HG03095 (cell line): ENCODE data around the gene NADK2.
A peak's percentile ranks its signal among the peaks of the same experiment; 100 is the strongest.

Experiments
- ATAC-seq: cut with Tn5 transposase; IDR thresholded peaks from one replicate; pipeline ENCODE4 v1.9.1; 2021; ENCODE audit warnings: moderate library complexity; ENCODE audit not compliant: unreplicated experiment

NADK2 gene

DNA sequence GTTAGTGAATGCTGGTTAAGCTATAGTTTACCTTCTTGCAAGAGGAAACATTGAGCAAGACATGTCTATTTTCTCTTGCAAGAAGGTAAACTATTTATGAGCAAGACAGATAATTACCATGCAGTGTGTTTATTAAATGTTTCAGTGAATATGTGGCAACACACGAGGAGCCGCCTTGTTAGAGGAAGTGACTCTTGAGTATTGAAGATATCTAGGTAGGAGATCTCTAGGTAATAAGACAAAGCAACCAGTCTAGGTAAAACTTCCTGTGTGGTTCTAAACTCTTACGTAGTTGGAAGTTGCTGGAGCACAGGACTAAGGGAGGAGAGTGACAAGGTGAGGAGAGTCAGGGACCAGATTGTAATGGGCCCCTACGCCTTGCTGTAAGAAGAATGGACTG is 73.0 kb downstream of the NADK2 start:
- ATAC-seq = no peak

DNA sequence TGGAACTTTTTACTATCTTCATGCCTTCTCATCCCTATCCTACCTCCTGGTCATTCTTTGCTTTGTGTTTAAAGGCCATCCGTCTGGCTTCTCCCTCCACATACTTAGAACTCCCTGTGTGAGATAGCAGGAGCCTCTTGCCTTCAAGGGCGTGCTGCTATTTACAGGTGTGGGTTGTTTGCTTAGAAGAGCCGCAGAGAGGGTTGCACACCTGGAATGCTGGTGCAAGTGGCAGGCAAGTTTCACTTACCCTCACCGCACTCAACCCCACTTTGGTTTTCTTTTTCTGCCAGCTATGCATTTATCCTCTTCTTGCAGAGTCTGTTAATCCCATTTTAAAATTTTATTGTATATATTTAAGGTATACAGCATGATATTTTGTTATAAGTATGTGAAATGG is 77.3 kb downstream of the NADK2 start:
- no peak for ATAC-seq

DNA sequence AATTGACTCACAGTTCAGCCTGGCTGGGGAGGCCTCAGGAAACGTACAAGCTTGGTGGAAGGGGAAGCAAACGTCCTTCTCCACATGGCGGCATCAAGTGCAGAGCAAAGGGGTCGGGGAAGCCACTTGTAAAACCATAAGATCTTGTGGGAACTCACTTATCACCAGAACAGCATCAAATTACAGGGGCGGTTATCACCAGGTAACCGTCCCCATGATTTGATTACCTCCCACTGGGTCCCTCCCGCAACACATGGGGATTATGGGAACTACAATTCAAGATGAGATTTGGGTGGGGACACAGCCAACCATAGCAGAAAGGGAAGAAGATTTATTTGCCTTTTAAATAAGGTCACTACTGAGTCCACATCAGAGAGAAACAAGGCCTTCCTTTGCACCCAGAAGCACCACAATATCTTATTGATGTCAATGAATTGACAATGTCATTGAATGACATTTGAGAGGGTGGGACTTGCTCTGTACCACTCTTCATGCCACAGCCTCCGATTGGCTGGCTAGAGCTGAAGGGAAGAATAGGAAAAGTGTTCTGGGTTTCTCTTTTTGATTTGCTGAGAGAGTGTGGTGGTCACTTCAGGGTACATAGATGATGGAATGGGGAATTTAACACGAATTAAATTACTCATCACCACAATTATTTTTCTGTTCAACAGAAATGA is 78.8 kb downstream of the NADK2 start:
- ATAC-seq = no peak

- no peak for ATAC-seq
Observed at GRCh38 chr5:36161361-36161760, 80.4 kb downstream of the NADK2 start.

- no peak for ATAC-seq
Observed at GRCh38 chr5:36160617-36161016, 81.1 kb downstream of the NADK2 start.

DNA sequence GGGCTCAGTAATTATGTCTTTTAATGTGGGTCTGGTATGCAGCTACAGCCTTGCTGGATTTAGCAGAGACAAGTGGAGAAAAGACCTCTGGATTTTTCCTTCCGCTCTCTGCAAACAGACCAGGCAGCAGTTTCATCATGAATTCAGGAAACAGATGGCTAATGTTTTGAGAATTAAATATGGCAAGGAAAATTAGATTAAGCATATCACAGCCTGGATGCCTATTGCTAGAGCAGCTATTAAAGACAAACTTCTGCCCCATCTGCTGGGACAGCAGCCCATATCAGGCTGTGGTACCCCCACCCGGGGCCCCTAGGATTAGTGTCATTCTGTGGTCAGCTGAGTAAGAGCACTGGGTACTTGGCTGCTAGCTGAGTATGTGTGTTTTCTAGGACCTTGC is 83.6 kb downstream of the NADK2 start:
- no peak for ATAC-seq

- no peak for ATAC-seq
Observed at GRCh38 chr5:36156619-36157018, 85.1 kb downstream of the NADK2 start.

DNA sequence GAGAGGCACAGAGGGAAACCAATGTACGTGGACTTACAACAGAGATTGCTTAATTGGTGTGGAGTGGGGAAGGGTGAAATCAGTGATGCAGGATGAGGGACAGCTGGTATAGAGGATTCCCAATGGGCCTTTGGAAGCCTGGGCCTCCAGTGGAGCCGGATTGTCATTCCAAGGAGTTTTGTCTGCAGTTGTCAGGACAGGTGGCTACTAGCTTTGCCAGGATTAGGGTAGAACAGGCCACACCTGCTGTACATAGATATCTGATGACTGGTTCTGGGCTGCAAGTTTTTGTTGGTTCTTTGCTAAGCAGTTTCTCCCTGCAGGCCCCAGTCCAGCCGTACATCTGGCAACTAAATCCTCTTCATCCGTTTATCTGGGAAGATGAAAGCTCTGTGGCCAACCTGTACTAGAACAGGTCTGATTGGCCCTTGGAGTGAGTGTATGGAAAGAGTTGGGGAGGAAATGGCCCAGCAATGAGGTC is 85.6 kb downstream of the NADK2 start:
- ATAC-seq = no peak

GRCh38 chr5:36155291-36155690 is 86.4 kb downstream of the NADK2 start:
- ATAC-seq = no peak

DNA sequence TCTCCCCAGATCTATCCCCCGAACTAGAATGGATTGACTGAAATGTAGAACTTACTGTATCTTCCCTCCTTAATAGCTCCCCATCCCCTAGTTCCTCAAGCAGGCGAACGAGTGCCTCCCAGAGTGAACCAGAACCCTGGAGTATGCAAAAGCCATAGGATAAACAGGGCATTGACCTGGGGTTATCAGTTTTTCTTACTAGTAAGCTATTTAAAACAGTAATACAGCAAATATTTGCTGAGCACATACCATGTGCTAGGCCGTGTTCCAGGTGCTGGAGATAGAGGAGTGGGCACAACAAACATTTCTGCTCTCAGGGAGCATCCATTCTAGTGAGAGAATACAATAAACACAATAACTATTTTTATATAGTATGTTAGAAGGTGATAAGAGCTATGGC is 88.0 kb downstream of the NADK2 start:
- no peak for ATAC-seq

- no peak for ATAC-seq
Observed at GRCh38 chr5:36153298-36153677, 88.4 kb downstream of the NADK2 start.

GRCh38 chr5:36152324-36153297 is 89.1 kb downstream of the NADK2 start:
- no peak for ATAC-seq

DNA sequence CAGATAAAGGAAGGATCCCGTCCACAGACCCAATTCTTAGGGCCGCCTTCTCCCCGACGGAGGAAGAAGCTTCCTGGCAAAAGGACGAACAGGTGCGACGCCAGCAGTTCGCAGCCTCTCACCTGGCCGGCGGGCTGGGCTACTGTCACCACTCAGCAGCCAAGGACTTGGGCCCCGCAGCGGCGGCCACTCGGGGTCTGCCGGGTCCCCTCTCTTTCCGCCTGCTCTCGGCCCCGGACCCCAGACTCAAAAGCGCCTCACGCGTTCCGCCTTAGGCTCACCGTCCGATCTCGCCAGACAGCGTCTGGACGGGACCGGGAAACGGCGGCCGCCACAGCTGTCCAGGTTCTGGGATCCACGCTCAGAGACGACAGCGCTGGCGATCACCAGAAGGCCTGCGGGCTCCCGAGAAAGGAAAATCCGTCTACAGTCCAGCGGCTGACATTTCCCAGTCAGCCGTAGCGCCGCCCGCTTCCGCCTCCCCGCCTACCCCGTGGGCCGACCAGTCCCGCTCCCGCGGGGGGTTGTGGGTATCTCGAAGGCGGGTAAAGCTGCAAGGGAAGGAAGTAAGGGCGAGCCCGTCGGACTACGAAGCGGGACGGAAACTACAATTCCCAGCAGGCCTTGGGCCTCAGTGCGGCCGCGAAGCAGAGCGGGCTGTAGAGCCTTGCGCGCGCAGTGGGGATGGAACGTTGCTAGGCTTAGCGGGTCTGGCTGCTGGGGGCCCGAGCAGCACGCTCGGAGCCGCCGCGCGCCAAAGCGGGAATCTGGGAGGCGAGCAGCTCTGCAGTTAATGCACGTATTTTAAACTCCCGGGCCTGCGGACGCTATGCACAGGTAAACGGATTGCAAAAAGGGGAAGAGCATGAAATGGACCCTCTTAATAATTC is 90.0 kb downstream of the NADK2 start, which contains the start of the genes LMBRD2 and SKP2:
Gene LMBRD2 (minus strand): TSS at position 454 of the 890 bp plus-strand sequence. CDS start 8,538 bp downstream, outside the sequence.
Gene SKP2 (plus strand): TSS at position 678 of the 890 bp plus-strand sequence. CDS start 152 bp downstream, at position 830.
- peak; percentile 98 for ATAC-seq

GRCh38 chr5:36150676-36151433 is 90.9 kb downstream of the NADK2 start:
- peak; percentile 31 for ATAC-seq

- ATAC-seq = no peak
Observed at GRCh38 chr5:36147681-36148080, 94.0 kb downstream of the NADK2 start.

- ATAC-seq = no peak
Observed at GRCh38 chr5:36146390-36146789, 95.3 kb downstream of the NADK2 start.

- no peak for ATAC-seq
Observed at GRCh38 chr5:36145311-36145710, 96.4 kb downstream of the NADK2 start.
